ENCODE results near the gene CADPS2.

CADPS2 gene

GRCh38 chr7:122303531-122304318 is 582.5 kb downstream of the CADPS2 start:
- no peak for DNase-seq (ENCODE audit: low read depth)

GRCh38 chr7:122302761-122303530 is 583.3 kb downstream of the CADPS2 start:
- no peak overlapping the region for H3K4me3 ChIP-seq (replicated peaks; ENCODE audit: low read depth, low read length)
- DNase-seq (ENCODE audit: low read depth), result no peak
- TF ChIP-seq CTCF (IDR thresholded peaks at IDR 0.05; ENCODE audit: low read length, missing control alignments), result no peak

More at GRCh38 chr7:122303531-122304318, 582.5 kb downstream of the CADPS2 start:
- TF ChIP-seq CTCF (IDR thresholded peaks at IDR 0.05; ENCODE audit: low read length, missing control alignments), result no peak
- no peak overlapping the region for H3K4me3 ChIP-seq (replicated peaks; ENCODE audit: low read depth, low read length)

GRCh38 chr7:122301858-122302760 is 584.2 kb downstream of the CADPS2 start:
- H3K4me3 ChIP-seq (replicated peaks; ENCODE audit: low read depth, low read length), result no peak overlapping the region
- DNase-seq (ENCODE audit: low read depth), result no peak
- TF ChIP-seq CTCF (IDR thresholded peaks at IDR 0.05; ENCODE audit: low read length, missing control alignments), result no peak

- DNase-seq (ENCODE audit: low read depth), result no peak
- no peak for TF ChIP-seq CTCF (IDR thresholded peaks at IDR 0.05; ENCODE audit: low read length, missing control alignments)
- H3K4me3 ChIP-seq (replicated peaks; ENCODE audit: low read depth, low read length), result no peak overlapping the region
These were observed 585.1 kb downstream of the CADPS2 start for GRCh38 chr7:122300956-122301833.

- no peak for TF ChIP-seq CTCF (IDR thresholded peaks at IDR 0.05; ENCODE audit: low read length, missing control alignments)
- no peak overlapping the region for H3K4me3 ChIP-seq (replicated peaks; ENCODE audit: low read depth, low read length)
- peak; percentile 8 for DNase-seq (ENCODE audit: low read depth)
These were observed 585.9 kb downstream of the CADPS2 start for GRCh38 chr7:122300211-122300932.

Measured in fibroblast of pulmonary artery (primary cell).